Lung (tissue), 12 donors: ENCODE measurements around the gene FSCB. TPM values are rescaled to one million over a fixed set of nuclear protein-coding genes. Genes with fewer than 3 reads are reported as not detected.

Experiments used
- ATAC-seq: fragments of 200-7000 bp; cut with Tn5 transposase; one replicate; pipeline ENCODE4 v1.9.1; 2020; ENCODE audit warnings: moderate number of reproducible peaks; ENCODE audit not compliant: insufficient read depth, low FRiP score
- DNase-seq, 3 donors: peaks; one replicate each; pipeline ENCODE4 v3.0.0-alpha.2; 2013 to 2017
- H3K27ac ChIP-seq, 2 donors: one replicate each; pipeline ENCODE4 v1.5.1; 2013; ENCODE audit warnings: mild to moderate bottlenecking in 2 of 2, moderate library complexity in 2 of 2, control low read depth in 1 of 2, inconsistent platforms in 1 of 2, low read depth in 1 of 2, low read length in 1 of 2
- H3K27me3 ChIP-seq, 3 donors: one replicate each; pipeline ENCODE4 v1.5.1; 2013; ENCODE audit warnings: low read length in 2 of 3; ENCODE audit not compliant: control insufficient read depth in 3 of 3, insufficient read depth in 3 of 3
- H3K36me3 ChIP-seq, 4 donors: one replicate each; pipeline ENCODE4 v1.5.1; 2013; ENCODE audit warnings: low read length in 4 of 4, mild to moderate bottlenecking in 1 of 4, moderate library complexity in 1 of 4; ENCODE audit not compliant: control insufficient read depth in 4 of 4, insufficient read depth in 4 of 4
- H3K4me1 ChIP-seq, 5 donors: one replicate each; pipeline ENCODE4 v1.5.1; 2013; ENCODE audit warnings: low read length in 5 of 5, mild to moderate bottlenecking in 2 of 5, moderate library complexity in 1 of 5; ENCODE audit not compliant: control insufficient read depth in 5 of 5, insufficient read depth in 5 of 5
- H3K4me3 ChIP-seq: one replicate; pipeline ENCODE4 v1.5.1; 2013; ENCODE audit warnings: mild to moderate bottlenecking, control low read depth, moderate library complexity
- H3K9ac ChIP-seq, 2 donors: one replicate each; pipeline ENCODE4 v1.5.1; 2013; ENCODE audit warnings: low read length in 2 of 2, control low read depth in 1 of 2; ENCODE audit not compliant: insufficient read depth in 1 of 2
- H3K9me3 ChIP-seq, 4 donors: one replicate each; pipeline ENCODE4 v1.5.1; 2013; ENCODE audit warnings: low read length in 3 of 4, mild to moderate bottlenecking in 1 of 4, moderate library complexity in 1 of 4; ENCODE audit not compliant: control insufficient read depth in 4 of 4, insufficient read depth in 3 of 4
- CTCF ChIP-seq: IDR thresholded peaks from 2 replicates; pipeline ENCODE4 v1.5.1; 2012; ENCODE audit warnings: mild to moderate bottlenecking; ENCODE audit errors: control extremely low read depth, extremely low read depth
- WGBS, 2 donors: extraction: QIAGEN DNeasy Blood & Tissue Kit; methylation state at CpG; one replicate each; pipeline ENCODE4 v1.1.7; 2013; 5-methylcytosine and 5-hydroxymethylcytosine counted together
- polyA plus RNA-seq, 2 donors: library from polyadenylated mRNA; stranded (reverse); fragments of 200-250 nt; gene quantifications; one replicate each; pipeline ENCODE4 v1.2.1, GENCODE V29; 2013
- total RNA-seq, 2 donors: library from RNA; depleted of rRNA in 1 of 2; stranded (reverse); fragments of >200 nt in 1 of 2; gene quantifications; one replicate each; pipeline ENCODE4 v1.2.1, GENCODE V29; 2014 to 2021
- donor health status: control.
- donor health status: control.
- donor health status: Bipolar disorder and iron deficiency.
- donor health status: healthy.
- donor health status: DM: yes; HTN: yes; CAD: no.

The FSCB gene
- total and polyA plus RNA-seq, 4 donors = 0.80 TPM; not detected in 3

GRCh38 chr14:44477953-44478352 is 29.1 kb downstream of the FSCB start:
- DNase-seq = no peak
- Histone ChIP-seq H3K4me3 (no peak overlapping the region), H3K27ac (no peak overlapping the region), H3K27me3 (no peaks in the 10 kb centered on the region), H3K36me3 (no peaks in the 10 kb centered on the region), H3K9ac (no peak overlapping the region), H3K4me1 (no peaks in the 10 kb centered on the region), H3K9me3 (peaks cover 0 to 1% (median 0%) of the 10 kb centered on the region in 4 donors)
- no peak for TF ChIP-seq CTCF
- ATAC-seq = no peak
- 78 to 91% methylated on average over 1 of the region's 1 CpG for WGBS, 2 donors

GRCh38 chr14:44468771-44469170 is 38.3 kb downstream of the FSCB start:
- no peak overlapping the region for H3K9ac ChIP-seq
- DNase-seq (no peak), ATAC-seq (no peak)
- H3K27me3 ChIP-seq = no peaks in the 10 kb centered on the region
- H3K4me3 ChIP-seq = no peak overlapping the region
- no peaks in the 10 kb centered on the region for H3K36me3 ChIP-seq
- no peak overlapping the region for H3K27ac ChIP-seq
- TF ChIP-seq CTCF = no peak
- no peaks in the 10 kb centered on the region for H3K4me1 ChIP-seq
- H3K9me3 ChIP-seq = no peaks in the 10 kb centered on the region

GRCh38 chr14:44463356-44464004 is 43.6 kb downstream of the FSCB start:
- 76 to 78% methylated on average over 4 of the region's 4 CpGs for WGBS, 2 donors
- TF ChIP-seq CTCF = no peak
- ATAC-seq (no peak), DNase-seq (no peak)
- no peaks in the 10 kb centered on the region for H3K36me3 ChIP-seq
- H3K4me3 ChIP-seq = no peak overlapping the region
- H3K27ac ChIP-seq = no peak overlapping the region
- no peaks in the 10 kb centered on the region for H3K4me1 ChIP-seq
- H3K9me3 ChIP-seq = peaks cover 0 to 2% (median 0%) of the 10 kb centered on the region in 4 donors
- no peaks in the 10 kb centered on the region for H3K27me3 ChIP-seq
- H3K9ac ChIP-seq = no peak overlapping the region

GRCh38 chr14:44462381-44462780 is 44.7 kb downstream of the FSCB start:
- no peak overlapping the region for H3K4me3 ChIP-seq
- H3K4me1 ChIP-seq = no peaks in the 10 kb centered on the region
- no peaks in the 10 kb centered on the region for H3K36me3 ChIP-seq
- peaks cover 0 to 2% (median 0%) of the 10 kb centered on the region in 4 donors for H3K9me3 ChIP-seq
- H3K27me3 ChIP-seq = no peaks in the 10 kb centered on the region
- ATAC-seq (no peak), DNase-seq (no peak)
- no peak for TF ChIP-seq CTCF
- H3K9ac ChIP-seq = no peak overlapping the region
- no peak overlapping the region for H3K27ac ChIP-seq
- 82 to 86% methylated on average over 1 of the region's 1 CpG for WGBS, 2 donors
